Stimulated activated CD4-positive, alpha-beta T cell treated with anti-CD3 and anti-CD28 coated beads, Interleukin-4, amount 100 ng/mL, for 1 hour (primary cell): ENCODE data around the gene TET1.
"Not testable (repeated sequence)": the region's sequence is repeated elsewhere in the genome, so short reads cannot be mapped to it uniquely, and the experiment has no call there.

Experiments used
- DNase-seq: peaks from one replicate; pipeline ENCODE4 v3.0.0-alpha.2; 2020

Gene TET1

GRCh38 chr10:68617691-68618090 is 57.6 kb downstream of the TET1 start:
- not testable (repeated sequence) for DNase-seq

GRCh38 chr10:68618234-68618633 is 58.1 kb downstream of the TET1 start:
- DNase-seq, result no peak

- no peak for DNase-seq
Observed at GRCh38 chr10:68619595-68619994, 59.5 kb downstream of the TET1 start.

GRCh38 chr10:68625316-68625921 is 65.3 kb downstream of the TET1 start:
- no peak for DNase-seq

- DNase-seq, result no peak
Observed at GRCh38 chr10:68628576-68629127, 68.5 kb downstream of the TET1 start.

- not testable (repeated sequence) for DNase-seq
Observed at GRCh38 chr10:68632271-68632560, 72.1 kb downstream of the TET1 start.

- no peak for DNase-seq
Observed at GRCh38 chr10:68633281-68633680, 73.1 kb downstream of the TET1 start.

GRCh38 chr10:68633816-68634466 is 73.8 kb downstream of the TET1 start:
- DNase-seq, result no peak

GRCh38 chr10:68636335-68636734 is 76.2 kb downstream of the TET1 start:
- DNase-seq, result no peak

- not testable (repeated sequence) for DNase-seq
Observed at GRCh38 chr10:68643550-68643949, 83.4 kb downstream of the TET1 start.

GRCh38 chr10:68647672-68648341 is 87.7 kb downstream of the TET1 start:
- DNase-seq, result no peak

GRCh38 chr10:68655620-68656126 is 95.5 kb downstream of the TET1 start:
- DNase-seq, result no peak

GRCh38 chr10:68665841-68666240 is 105.7 kb downstream of the TET1 start:
- no peak for DNase-seq

- DNase-seq, result no peak
Observed at GRCh38 chr10:68666280-68666760, 106.2 kb downstream of the TET1 start.

- DNase-seq, result no peak
Observed at GRCh38 chr10:68668231-68668630, 108.1 kb downstream of the TET1 start.

GRCh38 chr10:68668972-68669371 is 108.8 kb downstream of the TET1 start:
- DNase-seq, result no peak

GRCh38 chr10:68684413-68684812 is 124.3 kb downstream of the TET1 start:
- DNase-seq, result no peak

GRCh38 chr10:68696018-68696417 is 135.9 kb downstream of the TET1 start:
- DNase-seq, result no peak

- DNase-seq, result no peak
Observed at GRCh38 chr10:68697106-68697505, 137.0 kb downstream of the TET1 start.

- DNase-seq, result no peak
Observed at GRCh38 chr10:68700197-68700596, 140.1 kb downstream of the TET1 start.

GRCh38 chr10:68705548-68705947 is 145.4 kb downstream of the TET1 start:
- no peak for DNase-seq

- not testable (repeated sequence) for DNase-seq
Observed at GRCh38 chr10:68708987-68709386, 148.8 kb downstream of the TET1 start.

- not testable (repeated sequence) for DNase-seq
Observed at GRCh38 chr10:68713065-68713464, 152.9 kb downstream of the TET1 start.

- DNase-seq, result no peak
Observed at GRCh38 chr10:68717435-68717834, 157.3 kb downstream of the TET1 start.
